HEK293 (cell line): ENCODE data around the gene LSM14B.

Source experiments
- KLF10 ChIP-seq: fragments of 450-650 bp; IDR thresholded peaks from 2 replicates; pipeline ENCODE4 v1.5.1; 2018; ENCODE audit warnings: missing biosample characterization, mild to moderate bottlenecking, missing genetic modification characterization
- SALL2 ChIP-seq: fragments of 450-650 bp; formaldehyde crosslinking; IDR thresholded peaks from 2 replicates; pipeline ENCODE4 v1.5.0; 2017; ENCODE audit warnings: missing biosample characterization, mild to moderate bottlenecking, missing genetic modification characterization, borderline replicate concordance
- ZNF23 ChIP-seq: fragments of 450-650 bp; formaldehyde crosslinking; IDR thresholded peaks from 2 replicates; pipeline ENCODE4 v1.5.1; 2016; ENCODE audit warnings: missing biosample characterization, missing genetic modification characterization, borderline replicate concordance
- ZNF350 ChIP-seq: fragments of 450-650 bp; formaldehyde crosslinking; IDR thresholded peaks from 2 replicates; pipeline ENCODE4 v1.5.0; 2017; ENCODE audit warnings: missing biosample characterization, mild to moderate bottlenecking, missing genetic modification characterization
- ZNF629 ChIP-seq: fragments of 450-650 bp; formaldehyde crosslinking; IDR thresholded peaks from 2 replicates; pipeline ENCODE4 v1.5.1; 2017; ENCODE audit warnings: missing biosample characterization, missing genetic modification characterization
- ZNF777 ChIP-seq: fragments of 450-650 bp; formaldehyde crosslinking; IDR thresholded peaks from 2 replicates; pipeline ENCODE4 v1.5.1; 2017; ENCODE audit warnings: missing biosample characterization, missing genetic modification characterization, borderline replicate concordance
- TF ChIP-seq, protein P1 (sequence below): fragments of 450-650 bp; formaldehyde crosslinking; IDR thresholded peaks from 2 replicates; pipeline ENCODE4 v1.5.1; 2016; ENCODE audit warnings: missing biosample characterization, missing genetic modification characterization
- TF ChIP-seq, protein P2 (sequence below): fragments of 450-650 bp; formaldehyde crosslinking; IDR thresholded peaks from 2 replicates; pipeline ENCODE4 v1.5.1; 2016; ENCODE audit warnings: missing biosample characterization, missing genetic modification characterization

DNA sequence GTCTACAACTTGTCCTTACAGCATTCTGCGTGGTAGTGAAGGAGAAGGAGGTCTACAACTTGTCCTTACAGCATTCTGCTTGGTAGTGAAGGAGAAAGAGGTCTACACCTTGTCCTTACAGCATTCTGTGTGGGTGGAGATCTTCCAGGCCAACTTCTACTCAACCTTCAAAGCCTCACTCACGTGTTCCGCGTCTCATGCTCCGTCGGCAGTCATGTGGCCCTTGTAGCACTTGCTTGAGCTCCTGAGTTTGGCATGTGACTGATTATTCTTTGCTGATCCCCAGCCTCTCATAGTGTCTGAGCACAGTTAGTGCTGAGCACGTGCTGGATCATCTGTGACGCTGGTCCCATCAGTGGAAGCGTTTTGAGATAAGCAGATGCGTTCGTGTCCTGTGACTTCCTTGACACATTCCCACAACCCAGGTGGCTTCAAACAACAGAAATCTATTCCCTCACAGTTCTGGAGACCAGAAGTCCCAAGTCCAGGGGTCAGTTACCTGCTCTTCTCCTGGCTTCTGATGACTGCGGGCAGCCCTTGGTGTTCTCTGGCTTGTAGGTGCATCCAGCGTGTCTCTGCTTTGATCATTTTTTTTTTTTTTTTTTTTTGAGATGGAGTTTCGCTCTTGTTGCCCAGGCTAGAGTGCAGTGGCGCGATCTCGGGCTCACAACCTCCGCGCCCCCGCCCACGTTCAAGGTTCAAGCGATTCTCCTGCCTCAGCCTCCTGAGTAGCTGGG is 23.9 kb downstream of the LSM14B start:
- TF ChIP-seq KLF10 (tag by site-specific recombination): no peak
- TF ChIP-seq, protein P1, sequence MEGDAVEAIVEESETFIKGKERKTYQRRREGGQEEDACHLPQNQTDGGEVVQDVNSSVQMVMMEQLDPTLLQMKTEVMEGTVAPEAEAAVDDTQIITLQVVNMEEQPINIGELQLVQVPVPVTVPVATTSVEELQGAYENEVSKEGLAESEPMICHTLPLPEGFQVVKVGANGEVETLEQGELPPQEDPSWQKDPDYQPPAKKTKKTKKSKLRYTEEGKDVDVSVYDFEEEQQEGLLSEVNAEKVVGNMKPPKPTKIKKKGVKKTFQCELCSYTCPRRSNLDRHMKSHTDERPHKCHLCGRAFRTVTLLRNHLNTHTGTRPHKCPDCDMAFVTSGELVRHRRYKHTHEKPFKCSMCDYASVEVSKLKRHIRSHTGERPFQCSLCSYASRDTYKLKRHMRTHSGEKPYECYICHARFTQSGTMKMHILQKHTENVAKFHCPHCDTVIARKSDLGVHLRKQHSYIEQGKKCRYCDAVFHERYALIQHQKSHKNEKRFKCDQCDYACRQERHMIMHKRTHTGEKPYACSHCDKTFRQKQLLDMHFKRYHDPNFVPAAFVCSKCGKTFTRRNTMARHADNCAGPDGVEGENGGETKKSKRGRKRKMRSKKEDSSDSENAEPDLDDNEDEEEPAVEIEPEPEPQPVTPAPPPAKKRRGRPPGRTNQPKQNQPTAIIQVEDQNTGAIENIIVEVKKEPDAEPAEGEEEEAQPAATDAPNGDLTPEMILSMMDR: no peak
- TF ChIP-seq ZNF777 (tag by site-specific recombination): no peak
- TF ChIP-seq, protein P2, sequence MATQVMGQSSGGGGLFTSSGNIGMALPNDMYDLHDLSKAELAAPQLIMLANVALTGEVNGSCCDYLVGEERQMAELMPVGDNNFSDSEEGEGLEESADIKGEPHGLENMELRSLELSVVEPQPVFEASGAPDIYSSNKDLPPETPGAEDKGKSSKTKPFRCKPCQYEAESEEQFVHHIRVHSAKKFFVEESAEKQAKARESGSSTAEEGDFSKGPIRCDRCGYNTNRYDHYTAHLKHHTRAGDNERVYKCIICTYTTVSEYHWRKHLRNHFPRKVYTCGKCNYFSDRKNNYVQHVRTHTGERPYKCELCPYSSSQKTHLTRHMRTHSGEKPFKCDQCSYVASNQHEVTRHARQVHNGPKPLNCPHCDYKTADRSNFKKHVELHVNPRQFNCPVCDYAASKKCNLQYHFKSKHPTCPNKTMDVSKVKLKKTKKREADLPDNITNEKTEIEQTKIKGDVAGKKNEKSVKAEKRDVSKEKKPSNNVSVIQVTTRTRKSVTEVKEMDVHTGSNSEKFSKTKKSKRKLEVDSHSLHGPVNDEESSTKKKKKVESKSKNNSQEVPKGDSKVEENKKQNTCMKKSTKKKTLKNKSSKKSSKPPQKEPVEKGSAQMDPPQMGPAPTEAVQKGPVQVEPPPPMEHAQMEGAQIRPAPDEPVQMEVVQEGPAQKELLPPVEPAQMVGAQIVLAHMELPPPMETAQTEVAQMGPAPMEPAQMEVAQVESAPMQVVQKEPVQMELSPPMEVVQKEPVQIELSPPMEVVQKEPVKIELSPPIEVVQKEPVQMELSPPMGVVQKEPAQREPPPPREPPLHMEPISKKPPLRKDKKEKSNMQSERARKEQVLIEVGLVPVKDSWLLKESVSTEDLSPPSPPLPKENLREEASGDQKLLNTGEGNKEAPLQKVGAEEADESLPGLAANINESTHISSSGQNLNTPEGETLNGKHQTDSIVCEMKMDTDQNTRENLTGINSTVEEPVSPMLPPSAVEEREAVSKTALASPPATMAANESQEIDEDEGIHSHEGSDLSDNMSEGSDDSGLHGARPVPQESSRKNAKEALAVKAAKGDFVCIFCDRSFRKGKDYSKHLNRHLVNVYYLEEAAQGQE (tag by site-specific recombination): no peak
- TF ChIP-seq ZNF629 (tag by site-specific recombination): no peak
- TF ChIP-seq ZNF23 (tag by site-specific recombination): no peak
- no peak for TF ChIP-seq SALL2 (tag by site-specific recombination)
- no peak for TF ChIP-seq ZNF350
